ENCODE data around the gene ADGRB3. TPM values are rescaled to one million over a fixed set of nuclear protein-coding genes. Genes with fewer than 3 reads are reported as not detected.

The ADGRB3 gene
- total and polyA plus RNA-seq, 4 donors = 0.21 to 2.3 (median 0.48) TPM

DNA sequence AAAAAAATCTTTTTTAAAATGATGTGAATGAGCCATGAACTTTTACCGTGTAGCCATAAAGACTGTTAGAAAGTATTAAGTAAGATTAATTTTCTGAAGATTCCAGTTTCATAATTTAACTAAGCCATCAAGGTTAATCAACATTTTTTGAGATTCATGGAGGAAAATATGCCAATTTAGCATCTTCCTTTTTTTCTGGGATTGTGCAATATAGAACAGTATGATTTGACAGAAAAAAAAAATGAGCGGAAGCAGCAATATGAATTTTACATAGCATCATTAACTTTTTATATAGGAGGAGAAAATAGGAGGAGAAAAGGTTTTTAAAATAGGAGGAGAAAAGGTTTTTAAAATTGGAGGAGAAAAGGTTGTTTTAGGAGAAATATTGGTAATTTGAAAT lies 306.3 kb downstream of the ADGRB3 start:
- H3K4me3 ChIP-seq (ENCODE audit: low read depth in 1 of 3, low read length in 3 of 3) = no peak overlapping the region
- no peaks in the 10 kb centered on the region for H3K27me3 ChIP-seq (ENCODE audit: control insufficient read depth in 4 of 4, insufficient read depth in 4 of 4, low read length in 3 of 4)
- no peaks in the 10 kb centered on the region for H3K36me3 ChIP-seq (ENCODE audit: control insufficient read depth in 4 of 4, insufficient read depth in 3 of 4, low read depth in 1 of 4, low read length in 3 of 4)
- H3K9me3 ChIP-seq (ENCODE audit: control insufficient read depth in 4 of 4, low read length in 3 of 4) = no peaks in the 10 kb centered on the region
- no peaks in the 10 kb centered on the region for H3K4me1 ChIP-seq (ENCODE audit: control insufficient read depth in 4 of 4, insufficient read depth in 4 of 4, low read length in 3 of 4)
- 95% methylated on average over 2 of the region's 2 CpGs for WGBS
- no peak overlapping the region for H3K27ac ChIP-seq (ENCODE audit: low read depth in 1 of 2, low read length in 2 of 2)
- no peak overlapping the region for H3K9ac ChIP-seq (ENCODE audit: low read depth in 1 of 2, low read length in 2 of 2)
- DNase-seq (ENCODE audit: low spot score) = no peak
- TF ChIP-seq HNF4G (IDR thresholded peaks at IDR 0.05) (no peak), SP1 (IDR thresholded peaks at IDR 0.05) (no peak), FOXA2 (IDR thresholded peaks at IDR 0.05) (no peak), TAF1 (conservative IDR thresholded peaks at IDR 0.05) (no peak), EGR1 (IDR thresholded peaks at IDR 0.05; ENCODE audit: low read depth in 2 of 2) (no peak)
- TF ChIP-seq, protein P1, sequence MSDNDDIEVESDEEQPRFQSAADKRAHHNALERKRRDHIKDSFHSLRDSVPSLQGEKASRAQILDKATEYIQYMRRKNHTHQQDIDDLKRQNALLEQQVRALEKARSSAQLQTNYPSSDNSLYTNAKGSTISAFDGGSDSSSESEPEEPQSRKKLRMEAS (IDR thresholded peaks at IDR 0.05) = no peak

DNA sequence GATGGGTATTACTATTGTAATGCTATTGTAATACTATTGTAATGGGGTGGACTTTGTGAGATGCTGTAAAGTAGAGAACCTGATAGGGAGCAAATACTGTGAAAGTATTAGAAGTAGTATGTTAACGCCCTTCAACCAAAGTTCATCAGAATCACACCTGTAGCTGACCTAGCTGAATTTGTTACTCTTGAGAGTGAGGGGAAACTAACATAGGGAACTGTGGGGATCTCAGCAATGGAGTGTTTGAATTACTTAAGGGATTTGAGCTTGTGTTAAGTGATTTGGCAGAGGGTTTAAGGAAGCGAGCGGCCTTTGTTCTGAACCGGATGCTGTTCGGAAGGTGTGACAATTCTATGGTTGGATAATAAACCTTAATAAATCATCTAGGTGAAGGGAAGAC lies 312.6 kb downstream of the ADGRB3 start:
- no peak for TF ChIP-seq FOXA2 (IDR thresholded peaks at IDR 0.05)
- no peak for TF ChIP-seq SP1 (IDR thresholded peaks at IDR 0.05)
- TF ChIP-seq, protein P2, sequence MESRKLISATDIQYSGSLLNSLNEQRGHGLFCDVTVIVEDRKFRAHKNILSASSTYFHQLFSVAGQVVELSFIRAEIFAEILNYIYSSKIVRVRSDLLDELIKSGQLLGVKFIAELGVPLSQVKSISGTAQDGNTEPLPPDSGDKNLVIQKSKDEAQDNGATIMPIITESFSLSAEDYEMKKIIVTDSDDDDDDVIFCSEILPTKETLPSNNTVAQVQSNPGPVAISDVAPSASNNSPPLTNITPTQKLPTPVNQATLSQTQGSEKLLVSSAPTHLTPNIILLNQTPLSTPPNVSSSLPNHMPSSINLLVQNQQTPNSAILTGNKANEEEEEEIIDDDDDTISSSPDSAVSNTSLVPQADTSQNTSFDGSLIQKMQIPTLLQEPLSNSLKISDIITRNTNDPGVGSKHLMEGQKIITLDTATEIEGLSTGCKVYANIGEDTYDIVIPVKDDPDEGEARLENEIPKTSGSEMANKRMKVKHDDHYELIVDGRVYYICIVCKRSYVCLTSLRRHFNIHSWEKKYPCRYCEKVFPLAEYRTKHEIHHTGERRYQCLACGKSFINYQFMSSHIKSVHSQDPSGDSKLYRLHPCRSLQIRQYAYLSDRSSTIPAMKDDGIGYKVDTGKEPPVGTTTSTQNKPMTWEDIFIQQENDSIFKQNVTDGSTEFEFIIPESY (IDR thresholded peaks at IDR 0.05) = no peak
- TF ChIP-seq RAD21 (IDR thresholded peaks at IDR 0.05) = no peak
- TF ChIP-seq RXRA (IDR thresholded peaks at IDR 0.05) = no peak
- TF ChIP-seq, protein P3, sequence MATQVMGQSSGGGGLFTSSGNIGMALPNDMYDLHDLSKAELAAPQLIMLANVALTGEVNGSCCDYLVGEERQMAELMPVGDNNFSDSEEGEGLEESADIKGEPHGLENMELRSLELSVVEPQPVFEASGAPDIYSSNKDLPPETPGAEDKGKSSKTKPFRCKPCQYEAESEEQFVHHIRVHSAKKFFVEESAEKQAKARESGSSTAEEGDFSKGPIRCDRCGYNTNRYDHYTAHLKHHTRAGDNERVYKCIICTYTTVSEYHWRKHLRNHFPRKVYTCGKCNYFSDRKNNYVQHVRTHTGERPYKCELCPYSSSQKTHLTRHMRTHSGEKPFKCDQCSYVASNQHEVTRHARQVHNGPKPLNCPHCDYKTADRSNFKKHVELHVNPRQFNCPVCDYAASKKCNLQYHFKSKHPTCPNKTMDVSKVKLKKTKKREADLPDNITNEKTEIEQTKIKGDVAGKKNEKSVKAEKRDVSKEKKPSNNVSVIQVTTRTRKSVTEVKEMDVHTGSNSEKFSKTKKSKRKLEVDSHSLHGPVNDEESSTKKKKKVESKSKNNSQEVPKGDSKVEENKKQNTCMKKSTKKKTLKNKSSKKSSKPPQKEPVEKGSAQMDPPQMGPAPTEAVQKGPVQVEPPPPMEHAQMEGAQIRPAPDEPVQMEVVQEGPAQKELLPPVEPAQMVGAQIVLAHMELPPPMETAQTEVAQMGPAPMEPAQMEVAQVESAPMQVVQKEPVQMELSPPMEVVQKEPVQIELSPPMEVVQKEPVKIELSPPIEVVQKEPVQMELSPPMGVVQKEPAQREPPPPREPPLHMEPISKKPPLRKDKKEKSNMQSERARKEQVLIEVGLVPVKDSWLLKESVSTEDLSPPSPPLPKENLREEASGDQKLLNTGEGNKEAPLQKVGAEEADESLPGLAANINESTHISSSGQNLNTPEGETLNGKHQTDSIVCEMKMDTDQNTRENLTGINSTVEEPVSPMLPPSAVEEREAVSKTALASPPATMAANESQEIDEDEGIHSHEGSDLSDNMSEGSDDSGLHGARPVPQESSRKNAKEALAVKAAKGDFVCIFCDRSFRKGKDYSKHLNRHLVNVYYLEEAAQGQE (IDR thresholded peaks at IDR 0.05) = no peak
- TF ChIP-seq GABPA (IDR thresholded peaks at IDR 0.05 in 1 of 2, conservative IDR thresholded peaks at IDR 0.05 in 1 of 2) = no peak
- no peak for TF ChIP-seq NR2F2 (IDR thresholded peaks at IDR 0.05)
- no peak for TF ChIP-seq EGR1 (IDR thresholded peaks at IDR 0.05; ENCODE audit: low read depth in 2 of 2)
- TF ChIP-seq, protein P4, sequence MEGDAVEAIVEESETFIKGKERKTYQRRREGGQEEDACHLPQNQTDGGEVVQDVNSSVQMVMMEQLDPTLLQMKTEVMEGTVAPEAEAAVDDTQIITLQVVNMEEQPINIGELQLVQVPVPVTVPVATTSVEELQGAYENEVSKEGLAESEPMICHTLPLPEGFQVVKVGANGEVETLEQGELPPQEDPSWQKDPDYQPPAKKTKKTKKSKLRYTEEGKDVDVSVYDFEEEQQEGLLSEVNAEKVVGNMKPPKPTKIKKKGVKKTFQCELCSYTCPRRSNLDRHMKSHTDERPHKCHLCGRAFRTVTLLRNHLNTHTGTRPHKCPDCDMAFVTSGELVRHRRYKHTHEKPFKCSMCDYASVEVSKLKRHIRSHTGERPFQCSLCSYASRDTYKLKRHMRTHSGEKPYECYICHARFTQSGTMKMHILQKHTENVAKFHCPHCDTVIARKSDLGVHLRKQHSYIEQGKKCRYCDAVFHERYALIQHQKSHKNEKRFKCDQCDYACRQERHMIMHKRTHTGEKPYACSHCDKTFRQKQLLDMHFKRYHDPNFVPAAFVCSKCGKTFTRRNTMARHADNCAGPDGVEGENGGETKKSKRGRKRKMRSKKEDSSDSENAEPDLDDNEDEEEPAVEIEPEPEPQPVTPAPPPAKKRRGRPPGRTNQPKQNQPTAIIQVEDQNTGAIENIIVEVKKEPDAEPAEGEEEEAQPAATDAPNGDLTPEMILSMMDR (IDR thresholded peaks at IDR 0.05; ENCODE audit: low read depth, low read length, missing input control) = no peak
- Histone ChIP-seq H3K9ac (ENCODE audit: low read depth in 1 of 2, low read length in 2 of 2) (no peak overlapping the region), H3K27me3 (ENCODE audit: control insufficient read depth in 4 of 4, insufficient read depth in 4 of 4, low read length in 3 of 4) (peaks cover 0 to 3% (median under 1%) of the 10 kb centered on the region in 4 donors), H3K36me3 (ENCODE audit: control insufficient read depth in 4 of 4, insufficient read depth in 3 of 4, low read depth in 1 of 4, low read length in 3 of 4) (no peaks in the 10 kb centered on the region), H3K27ac (ENCODE audit: low read depth in 1 of 2, low read length in 2 of 2) (no peak overlapping the region), H3K4me1 (ENCODE audit: control insufficient read depth in 4 of 4, insufficient read depth in 4 of 4, low read length in 3 of 4) (no peaks in the 10 kb centered on the region), H3K4me3 (ENCODE audit: low read depth in 1 of 3, low read length in 3 of 3) (no peak overlapping the region), H3K9me3 (ENCODE audit: control insufficient read depth in 4 of 4, low read length in 3 of 4) (no peaks in the 10 kb centered on the region)
- DNase-seq (ENCODE audit: low spot score) = no peak
- 74% methylated on average over 5 of the region's 5 CpGs for WGBS
